Mononuclear cell (primary cell): ENCODE results near the gene KCNAB2. TPM values are rescaled to one million over a fixed set of nuclear protein-coding genes. Genes with fewer than 3 reads are reported as not detected.

Experiments used
- H3K27me3 ChIP-seq: 2 replicates; pipeline ENCODE4 v1.6.0; 2011; ENCODE audit warnings: low read length, control low read depth; ENCODE audit not compliant: insufficient read depth
- H3K4me1 ChIP-seq: 2 replicates; pipeline ENCODE4 v1.5.1; 2011; ENCODE audit warnings: mild to moderate bottlenecking, low read length, control low read depth; ENCODE audit not compliant: insufficient read depth
- H3K4me3 ChIP-seq: 2 replicates; pipeline ENCODE4 v1.5.1; 2011; ENCODE audit warnings: mild to moderate bottlenecking, low read length, moderate library complexity
- H3K9me3 ChIP-seq: 2 replicates; pipeline ENCODE4 v1.5.1; 2011; ENCODE audit warnings: low read depth, mild to moderate bottlenecking, control low read depth, low read length
- total RNA-seq: library from RNA; depleted of rRNA; stranded (reverse); fragments of >200 nt; gene quantifications from one replicate; pipeline ENCODE4 v1.2.3, GENCODE V29; 2012

The KCNAB2 gene
- total RNA-seq, 1 donor = 66.3 TPM

GRCh38 chr1:6105218-6105679, 59.6 kb downstream of the KCNAB2 start:
- no peaks in the 10 kb centered on the region for H3K27me3 ChIP-seq
- no peak overlapping the region for H3K4me3 ChIP-seq
- no peaks in the 10 kb centered on the region for H3K9me3 ChIP-seq
- no peaks in the 10 kb centered on the region for H3K4me1 ChIP-seq

- Histone ChIP-seq H3K9me3 (no peaks in the 10 kb centered on the region), H3K4me3 (no peak overlapping the region), H3K27me3 (no peaks in the 10 kb centered on the region), H3K4me1 (no peaks in the 10 kb centered on the region)
Observed at GRCh38 chr1:6105763-6106162, 60.1 kb downstream of the KCNAB2 start.

GRCh38 chr1:6106321-6106731, 60.6 kb downstream of the KCNAB2 start:
- H3K4me1 ChIP-seq = no peaks in the 10 kb centered on the region
- H3K9me3 ChIP-seq = no peaks in the 10 kb centered on the region
- no peaks in the 10 kb centered on the region for H3K27me3 ChIP-seq
- H3K4me3 ChIP-seq = no peak overlapping the region

GRCh38 chr1:6106977-6107376, 61.3 kb downstream of the KCNAB2 start:
- no peaks in the 10 kb centered on the region for H3K27me3 ChIP-seq

GRCh38 chr1:6107409-6108356, 62.0 kb downstream of the KCNAB2 start:
- Histone ChIP-seq H3K4me3 (no peak overlapping the region), H3K27me3 (no peaks in the 10 kb centered on the region), H3K9me3 (no peaks in the 10 kb centered on the region), H3K4me1 (no peaks in the 10 kb centered on the region)

More at GRCh38 chr1:6106977-6107376, 61.3 kb downstream of the KCNAB2 start:
- H3K4me3 ChIP-seq = no peak overlapping the region
- H3K9me3 ChIP-seq = no peaks in the 10 kb centered on the region
- H3K4me1 ChIP-seq = no peaks in the 10 kb centered on the region

GRCh38 chr1:6108476-6108875, 62.8 kb downstream of the KCNAB2 start:
- no peaks in the 10 kb centered on the region for H3K9me3 ChIP-seq
- no peaks in the 10 kb centered on the region for H3K27me3 ChIP-seq
- H3K4me3 ChIP-seq = no peak overlapping the region
- H3K4me1 ChIP-seq = no peaks in the 10 kb centered on the region

- Histone ChIP-seq H3K4me3 (no peak overlapping the region), H3K4me1 (no peaks in the 10 kb centered on the region), H3K27me3 (no peaks in the 10 kb centered on the region), H3K9me3 (no peaks in the 10 kb centered on the region)
Observed at GRCh38 chr1:6108937-6109614, 63.4 kb downstream of the KCNAB2 start.

- no peaks in the 10 kb centered on the region for H3K4me1 ChIP-seq
- H3K4me3 ChIP-seq = no peak overlapping the region
- H3K9me3 ChIP-seq = no peaks in the 10 kb centered on the region
- no peaks in the 10 kb centered on the region for H3K27me3 ChIP-seq
Observed at GRCh38 chr1:6109688-6110087, 64.0 kb downstream of the KCNAB2 start.

- no peaks in the 10 kb centered on the region for H3K9me3 ChIP-seq
- H3K4me1 ChIP-seq = no peaks in the 10 kb centered on the region
- H3K4me3 ChIP-seq = no peak overlapping the region
- no peaks in the 10 kb centered on the region for H3K27me3 ChIP-seq
Observed at GRCh38 chr1:6110326-6110725, 64.6 kb downstream of the KCNAB2 start.

- no peaks in the 10 kb centered on the region for H3K9me3 ChIP-seq
- H3K4me3 ChIP-seq = no peak overlapping the region
- H3K27me3 ChIP-seq = no peaks in the 10 kb centered on the region
- no peaks in the 10 kb centered on the region for H3K4me1 ChIP-seq
Observed at GRCh38 chr1:6111571-6111970, 65.9 kb downstream of the KCNAB2 start.

- Histone ChIP-seq H3K9me3 (no peaks in the 10 kb centered on the region), H3K4me3 (no peak overlapping the region), H3K27me3 (no peaks in the 10 kb centered on the region), H3K4me1 (no peaks in the 10 kb centered on the region)
Observed at GRCh38 chr1:6111991-6112689, 66.5 kb downstream of the KCNAB2 start.

GRCh38 chr1:6112690-6113005, 67.0 kb downstream of the KCNAB2 start:
- H3K27me3 ChIP-seq = no peaks in the 10 kb centered on the region
- H3K4me1 ChIP-seq = no peaks in the 10 kb centered on the region
- H3K4me3 ChIP-seq = no peak overlapping the region
- H3K9me3 ChIP-seq = no peaks in the 10 kb centered on the region

GRCh38 chr1:6113116-6113515, 67.4 kb downstream of the KCNAB2 start:
- Histone ChIP-seq H3K4me1 (no peaks in the 10 kb centered on the region), H3K27me3 (no peaks in the 10 kb centered on the region), H3K9me3 (no peaks in the 10 kb centered on the region), H3K4me3 (no peak overlapping the region)

- H3K27me3 ChIP-seq = no peaks in the 10 kb centered on the region
- no peaks in the 10 kb centered on the region for H3K4me1 ChIP-seq
- no peaks in the 10 kb centered on the region for H3K9me3 ChIP-seq
- no peak overlapping the region for H3K4me3 ChIP-seq
Observed at GRCh38 chr1:6113745-6114144, 68.1 kb downstream of the KCNAB2 start.

- Histone ChIP-seq H3K4me3 (no peak overlapping the region), H3K4me1 (no peaks in the 10 kb centered on the region), H3K9me3 (no peaks in the 10 kb centered on the region), H3K27me3 (no peaks in the 10 kb centered on the region)
Observed at GRCh38 chr1:6116137-6116536, 70.4 kb downstream of the KCNAB2 start.
